GM12878 (cell line): ENCODE data around the gene DUS2. TPM values are rescaled to one million over a fixed set of nuclear protein-coding genes. Genes with fewer than 3 reads are reported as not detected.
"Not testable (repeated sequence)": the region's sequence is repeated elsewhere in the genome, so short reads cannot be mapped to it uniquely, and the experiment has no call there.

Experiments used
- ATAC-seq: fragments of 200-7000 bp; cut with Tn5 transposase; 3 replicates; pipeline ENCODE4 v1.9.1; 2020; ENCODE audit warnings: mild to moderate bottlenecking, moderate library complexity
- BruUV-seq: library from RNA; stranded (reverse); fragments of 400-500 nt; replicated peaks from 2 replicates; lab custom pipeline; 2021; lab: Mats Ljungman, UMichigan
- CTCF ChIA-PET: fragments of 300-600 bp; sonication (Branson Sonifier 250); formaldehyde crosslinking; extraction: SDS; loops from one replicate; lab custom pipeline; 2021; ENCODE audit warnings: inconsistent platforms; lab: Yijun Ruan, JAX
- POLR2A ChIA-PET: fragments of 350-600 bp; formaldehyde crosslinking; extraction: SDS; loops from one replicate; lab custom pipeline; 2021; ENCODE audit warnings: inconsistent platforms; lab: Charles Lee
- RAD21 ChIA-PET: fragments of 300-600 bp; sonication (Branson Sonifier 250); formaldehyde crosslinking; loops from one replicate; lab custom pipeline; 2023; ENCODE audit warnings: antibody characterized with exemption; ENCODE audit not compliant: unreplicated experiment; lab: Charles Lee
- SMC1A ChIA-PET: fragments of 300-600 bp; sonication (Branson Sonifier 250); formaldehyde crosslinking; loops from one replicate; lab custom pipeline; 2023; ENCODE audit not compliant: unreplicated experiment, uncharacterized antibody; lab: Charles Lee
- DNase-seq: peaks from one replicate; pipeline ENCODE4 v3.0.0-alpha.2; 2011; ENCODE audit warnings: low read depth, low spot score
- FAIRE-seq: peaks from 3 replicates; lab custom pipeline; 2011; peaks lifted over from hg19 to GRCh38; lab: Jason Lieb, UNC
- H2AFZ ChIP-seq: 2 replicates; pipeline ENCODE4 v1.6.0; 2011; ENCODE audit warnings: low read depth, low read length, control low read depth; ENCODE audit not compliant: control insufficient read depth
- H3K27ac ChIP-seq: 2 replicates; pipeline ENCODE4 v1.5.1; 2011; ENCODE audit warnings: control low read depth; ENCODE audit not compliant: control insufficient read depth, insufficient read depth
- H3K27me3 ChIP-seq, 2 experiments: replicated peaks in 1 of 2; 2 replicates each; pipeline versions ENCODE4 v1.6.0 to v1.6.1; 2011; ENCODE audit warnings: low read length in 1 of 2; ENCODE audit not compliant: control insufficient read depth in 2 of 2, insufficient read depth in 2 of 2
- H3K36me3 ChIP-seq, 2 experiments: 2 replicates each; pipeline ENCODE4 v1.5.1; 2011; ENCODE audit warnings: low read length in 1 of 2; ENCODE audit not compliant: control insufficient read depth in 2 of 2, insufficient read depth in 2 of 2
- H3K4me1 ChIP-seq: 2 replicates; pipeline ENCODE4 v1.6.1; 2011; ENCODE audit warnings: mild to moderate bottlenecking, low read length, moderate library complexity, mixed read lengths; ENCODE audit not compliant: control insufficient read depth, insufficient read depth
- H3K4me2 ChIP-seq: 2 replicates; pipeline ENCODE4 v1.6.0; 2011; ENCODE audit warnings: control low read depth; ENCODE audit not compliant: control insufficient read depth, insufficient read depth
- H3K4me3 ChIP-seq: fragments of 200-600 bp; sonication (generic); 2 replicates; pipeline ENCODE4 v1.5.1; 2016
- H3K79me2 ChIP-seq: 2 replicates; pipeline ENCODE4 v1.6.0; 2011; ENCODE audit warnings: low read length; ENCODE audit not compliant: control insufficient read depth, insufficient read depth
- H3K9ac ChIP-seq: 2 replicates; pipeline ENCODE4 v1.8.0; 2011; ENCODE audit warnings: low read length, control low read depth, mixed read lengths; ENCODE audit not compliant: control insufficient read depth, insufficient read depth
- H3K9me3 ChIP-seq: replicated peaks from 3 replicates; pipeline ENCODE4 v1.5.1; 2011; ENCODE audit warnings: mild to moderate bottlenecking, low read length; ENCODE audit not compliant: control insufficient read depth, insufficient read depth
- H4K20me1 ChIP-seq: 2 replicates; pipeline ENCODE4 v1.6.0; 2011; ENCODE audit not compliant: control insufficient read depth, insufficient read depth
- WGBS: methylation state at CpG from one replicate; pipeline ENCODE4 v1.1.6; 2016; ENCODE audit warnings: low lambda C conversion rate; ENCODE audit not compliant: insufficient replicate concordance, insufficient coverage; ENCODE audit errors: missing lambda C conversion rate; 5-methylcytosine and 5-hydroxymethylcytosine counted together
- in situ Hi-C: fragments of 300-500 bp; cut with MboI; formaldehyde crosslinking; loops from 9 replicates; pipeline ENCODE4 v1.14.3; 2018; ENCODE audit warnings: mixed read lengths
- intact Hi-C: fragments of 100-400 bp; cut with micrococcal nuclease; formaldehyde crosslinking; loops from one replicate; pipeline ENCODE4 v1.14.2; 2022; ENCODE audit not compliant: unreplicated experiment
- polyA plus RNA-seq, 11 experiments: library from polyadenylated mRNA; depleted of rRNA in 4 of 11; unstranded in 6 of 11; stranded (reverse) in 5 of 11; fragments of >200 nt; fragmentation: Nextera tagmentation in 4 of 11; fragmentation: Illumina TruSeq in 1 of 11; extraction: Ambion mirVana in 4 of 11; extraction: Trizol in 1 of 11; gene quantifications; 1 replicate in 1 of 11; 2 replicates in 10 of 11; pipeline versions ENCODE4 v1.2.1 to v1.2.3, GENCODE V29; 2011 to 2016; ENCODE audit warnings: inconsistent platforms in 2 of 11, missing spikeins in 2 of 11, low read depth in 1 of 11
- total RNA-seq, 4 experiments: library from RNA; depleted of rRNA in 3 of 4; stranded (reverse); fragments of >200 nt in 3 of 4; fragmentation: Illumina TruSeq in 1 of 4; extraction: Trizol in 1 of 4; gene quantifications; 2 replicates each; pipeline versions ENCODE4 v1.2.1 to v1.2.3, GENCODE V29; 2013 to 2021

Gene DUS2
- total and polyA plus RNA-seq, 10 of the 15 experiments (the other 5 are each of a cell fraction or from before 2014, with no cell fraction given) = 4.8 to 32.3 (median 25.5) TPM

GRCh38 chr16:68109156-68109555 is 86.1 kb downstream of the DUS2 start:
- H3K4me3 ChIP-seq, RAD21 ChIA-PET, H3K36me3 ChIP-seq, DNase-seq, FAIRE-seq, H3K4me2 ChIP-seq, BruUV-seq, CTCF ChIA-PET, H3K4me1 ChIP-seq, in situ Hi-C loops, H3K27ac ChIP-seq, intact Hi-C loops, H2AFZ ChIP-seq, H4K20me1 ChIP-seq, H3K9me3 ChIP-seq, H3K9ac ChIP-seq, H3K27me3 ChIP-seq, ATAC-seq: not testable (repeated sequence)
- SMC1A ChIA-PET = interaction anchor here (1.0 to 1.7 kb wide), 5 partner anchors 11 to 68 kb away, joined by 3 to 5 read pairs (median 4); no protein-coding TSS in a partner anchor
- WGBS = 95% methylated on average over 5 of the region's 5 CpGs
- peaks cover 51% of the 10 kb centered on the region for H3K79me2 ChIP-seq
- POLR2A ChIA-PET = interaction anchor here (2.1 kb wide), 1 partner anchor 17 kb away, joined by 6 read pairs; no protein-coding TSS in a partner anchor

GRCh38 chr16:68110611-68111010 is 87.5 kb downstream of the DUS2 start:
- peaks cover 43% of the 10 kb centered on the region for H3K79me2 ChIP-seq
- H3K4me3 ChIP-seq, FAIRE-seq, in situ Hi-C loops, H3K9me3 ChIP-seq, SMC1A ChIA-PET, H3K27ac ChIP-seq, H3K27me3 ChIP-seq, H2AFZ ChIP-seq, ATAC-seq, H3K4me1 ChIP-seq, H3K9ac ChIP-seq, H4K20me1 ChIP-seq, H3K4me2 ChIP-seq, RAD21 ChIA-PET, DNase-seq, BruUV-seq, H3K36me3 ChIP-seq, intact Hi-C loops: not testable (repeated sequence)
- 98% methylated on average over 2 of the region's 2 CpGs for WGBS
- CTCF ChIA-PET = interaction anchor here (1.1 to 1.3 kb wide), 2 partner anchors 9 to 36 kb away, joined by 3 to 4 read pairs; no protein-coding TSS in a partner anchor
- POLR2A ChIA-PET = interaction anchor here (0.9 to 1.2 kb wide), 2 partner anchors 9 to 13 kb away, joined by 3 to 4 read pairs; no protein-coding TSS in a partner anchor
